Heart left ventricle (tissue), 13 donors: ENCODE measurements around the gene PPA1.

Experiments used
- CTCF ChIP-seq, 12 donors: fragments of 200-600 bp; sonication (generic) in 4 of 12; IDR thresholded peaks; one replicate each; pipeline versions ENCODE4 v1.5.0 to v1.8.0; 2018 to 2022; ENCODE audit warnings: antibody characterized with exemption in 12 of 12, mild to moderate bottlenecking in 5 of 12
- POLR2A ChIP-seq, 2 donors: fragments of 450-650 bp; IDR thresholded peaks; one replicate each; pipeline ENCODE4 v1.6.1; 2017; ENCODE audit warnings: antibody characterized with exemption in 2 of 2, mild to moderate bottlenecking in 2 of 2, moderate library complexity in 2 of 2
- donor health status: ischemic (EF 13 %, LVEDD 7.1; RV severe dilation, severe dysfunction).
- donor health status: DM: no; HTN: yes; CAD: no.
- donor health status: DM: no; HTN: no; CAD: no.
- donor health status: ischemic (EF 25% LVEDD 6.9; RV normal size, moderate dysfunction).
- donor health status: ischemic (EF 25% LVEDD 5.7; RV mildly dilated, moderate dysfunction).
- donor health status: ischemic (EF 35%, LVEDD 5.7; RV mildly dilated, moderate dysfunction).
- donor health status: nonischemic (EF 11% LVEDD 7.7; RV severe dilation, severe dysfunction).
- donor health status: DM: yes; HTN: yes; CAD: no.
- donor health status: PGD.
- donor health status: ischemic (EF 29% LVEDD 5.4; RV normal size, mild dysfunction).
- donor health status: nonischemic (EF 23%, LVEDD 6.1; RV moderate dilation, normal function).

DNA sequence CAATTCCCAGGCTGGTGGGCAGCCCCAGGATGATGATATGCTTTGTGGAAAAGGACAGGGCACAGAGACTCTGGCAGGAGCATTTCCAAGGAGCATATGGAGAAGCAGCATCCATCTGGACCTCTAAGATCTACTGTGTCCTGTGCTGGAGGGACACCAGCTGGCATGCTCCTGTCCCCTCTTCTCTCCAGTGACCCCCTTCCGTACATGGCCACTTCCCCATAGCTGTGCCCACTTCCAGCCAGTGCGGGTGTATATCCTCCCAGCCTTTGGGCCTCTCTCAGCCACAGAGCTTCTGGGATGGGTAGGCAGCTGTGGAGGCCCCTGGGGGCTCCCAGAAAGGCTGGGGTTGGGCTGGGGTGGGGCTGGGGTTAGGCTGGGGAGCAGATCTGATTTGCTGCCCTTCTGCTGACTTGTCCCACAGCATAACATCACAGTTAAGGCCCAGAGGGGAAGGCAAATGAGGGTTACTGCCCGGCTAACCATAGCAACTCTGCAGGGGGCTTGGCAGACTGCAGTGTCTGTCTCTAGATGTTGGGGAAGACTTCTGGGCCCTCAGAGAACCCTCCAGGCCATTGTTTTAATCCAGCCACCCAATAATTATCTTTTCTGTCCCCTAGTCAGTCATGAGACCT is 44.3 kb upstream of the PPA1 start:
- TF ChIP-seq POLR2A (IDR thresholded peaks at IDR 0.05) (no peak), CTCF (IDR thresholded peaks at IDR 0.05) (no peak)
